Spleen (tissue), 11 donors: ENCODE measurements around the gene CENPC. TPM values are rescaled to one million over a fixed set of nuclear protein-coding genes. Genes with fewer than 3 reads are reported as not detected.
A peak's percentile ranks its signal among the peaks of the same experiment; 100 is the strongest.

ENCODE experiments used
- DNase-seq: peaks from one replicate; pipeline ENCODE4 v3.0.0-alpha.2; 2020
- H3K27ac ChIP-seq, 8 donors: fragments of 200-600 bp; sonication (generic) in 7 of 8; 1 replicate in 4 of 8; 2 replicates in 4 of 8; pipeline versions ENCODE4 v1.5.0 to v1.8.0; 2016 to 2021; ENCODE audit warnings: inconsistent platforms in 4 of 8, mild to moderate bottlenecking in 4 of 8, moderate library complexity in 1 of 8
- H3K27me3 ChIP-seq, 7 donors: fragments of 200-600 bp; sonication (generic) in 6 of 7; replicated peaks in 1 of 7; 1 replicate in 4 of 7; 2 replicates in 3 of 7; pipeline versions ENCODE4 v1.5.0 to v1.8.0; 2016 to 2021; ENCODE audit warnings: inconsistent platforms in 3 of 7, mild to moderate bottlenecking in 1 of 7
- H3K36me3 ChIP-seq, 6 donors: fragments of 200-600 bp; sonication (generic) in 5 of 6; 1 replicate in 4 of 6; 2 replicates in 2 of 6; pipeline versions ENCODE4 v1.5.0 to v1.8.0; 2016 to 2021; ENCODE audit warnings: inconsistent platforms in 2 of 6
- H3K4me1 ChIP-seq, 6 donors: fragments of 200-600 bp; sonication (generic) in 5 of 6; 1 replicate in 3 of 6; 2 replicates in 3 of 6; pipeline versions ENCODE4 v1.5.0 to v1.8.0; 2016 to 2021; ENCODE audit warnings: inconsistent platforms in 3 of 6
- H3K4me3 ChIP-seq, 8 donors: fragments of 200-600 bp; sonication (generic) in 7 of 8; 1 replicate in 4 of 8; 2 replicates in 4 of 8; pipeline versions ENCODE4 v1.5.0 to v1.8.0; 2016 to 2021; ENCODE audit warnings: inconsistent platforms in 4 of 8, mild to moderate bottlenecking in 4 of 8, moderate library complexity in 2 of 8
- H3K9me3 ChIP-seq, 8 donors: fragments of 200-600 bp; sonication (generic) in 7 of 8; 1 replicate in 4 of 8; 2 replicates in 4 of 8; pipeline versions ENCODE4 v1.5.0 to v1.8.0; 2016 to 2021; ENCODE audit warnings: inconsistent platforms in 4 of 8
- CTCF ChIP-seq, 11 experiments: fragments of 200-600 bp in 7 of 11; fragments of 450-650 bp in 4 of 11; sonication (generic) in 4 of 11; IDR thresholded peaks in 8 of 11; conservative IDR thresholded peaks in 3 of 11; 1 replicate in 7 of 11; 2 replicates in 4 of 11; pipeline versions ENCODE4 v1.4.0 to v1.8.0; 2016 to 2021; ENCODE audit warnings: antibody characterized with exemption in 11 of 11, inconsistent platforms in 4 of 11, mild to moderate bottlenecking in 1 of 11
- POLR2A ChIP-seq, 3 donors: fragments of 450-650 bp; IDR thresholded peaks; one replicate each; pipeline ENCODE4 v1.5.1; 2017; ENCODE audit warnings: antibody characterized with exemption in 3 of 3, mild to moderate bottlenecking in 1 of 3
- POLR2AphosphoS5 ChIP-seq, 3 donors: sonication (generic); formaldehyde crosslinking; IDR thresholded peaks; one replicate each; pipeline ENCODE4 v1.5.1; 2017; ENCODE audit warnings: antibody characterized with exemption in 3 of 3
- WGBS, 5 donors: extraction: QIAGEN DNeasy Blood & Tissue Kit in 3 of 5; methylation state at CpG; one replicate each; pipeline versions ENCODE4 v1.1.5 to v1.1.7; 2013 to 2018; 5-methylcytosine and 5-hydroxymethylcytosine counted together
- intact Hi-C: fragments of 100-400 bp; cut with DNase I; formaldehyde crosslinking; loops from one replicate; pipeline ENCODE4 v1.15.0; 2023; ENCODE audit warnings: low total_unique reads
- polyA plus RNA-seq, 3 donors: library from polyadenylated mRNA; stranded (reverse); fragments of 200-250 nt; gene quantifications; one replicate each; pipeline ENCODE4 v1.2.1, GENCODE V29; 2013
- total RNA-seq, 7 donors: library from RNA; depleted of rRNA in 3 of 7; stranded (reverse); fragments of >200 nt in 3 of 7; fragmentation: NEBNext Ultra II Directional in 4 of 7; extraction: Animal tissue kit (Norgen Biotek cat#: 25700) in 4 of 7; gene quantifications; one replicate each; pipeline versions ENCODE4 v1.1.0 to v1.2.1, GENCODE V29; 2016 to 2021
- donor health status: healthy with polysubstance abuse.
- donor health status: DM: no; HTN: no; CAD: no; lungs with moderate emphysema.
- donor health status: DM: no; HTN: no; CAD: no.
- donor health status: Bipolar disorder and iron deficiency.
- donor health status: healthy.
- donor health status: DM: no; HTN: no; CAD: no.
- donor health status: DM: yes; HTN: yes; CAD: no.

The CENPC gene
- total and polyA plus RNA-seq, 10 donors: 5.4 to 60.2 (median 42.5) TPM

GRCh38 chr4:67549123-67549522, 3.8 kb upstream of the CENPC start:
- H3K4me3 ChIP-seq: no peak overlapping the region
- WGBS, 5 donors: 2 to 8% (median 6%) methylated on average over 1 of the region's 1 CpG
- H3K27ac ChIP-seq: peak overlapping the region in 2 of 8 donors; percentile 68 to 71
- no peaks in the 10 kb centered on the region for H3K36me3 ChIP-seq
- no peak for DNase-seq
- no peaks in the 10 kb centered on the region for H3K9me3 ChIP-seq
- intact Hi-C loops: no loop called here
- peaks cover 2 to 50% (median 13%) of the 10 kb centered on the region in 6 donors for H3K4me1 ChIP-seq
- TF ChIP-seq CTCF (IDR thresholded peaks at IDR 0.05 in 8 of 11, conservative IDR thresholded peaks at IDR 0.05 in 3 of 11) (peak in 9 of 11 experiments; percentile 21 to 53 (median 40)), POLR2A (IDR thresholded peaks at IDR 0.05) (no peak), POLR2AphosphoS5 (IDR thresholded peaks at IDR 0.05) (no peak)
- no peaks in the 10 kb centered on the region for H3K27me3 ChIP-seq

- TF ChIP-seq POLR2A (IDR thresholded peaks at IDR 0.05) (no peak), CTCF (IDR thresholded peaks at IDR 0.05 in 8 of 11, conservative IDR thresholded peaks at IDR 0.05 in 3 of 11) (no peak), POLR2AphosphoS5 (IDR thresholded peaks at IDR 0.05) (no peak)
- H3K9me3 ChIP-seq: no peaks in the 10 kb centered on the region
- H3K4me3 ChIP-seq: no peak overlapping the region
- no peak overlapping the region for H3K27ac ChIP-seq
- 76 to 82% (median 76%) methylated on average over 4 of the region's 4 CpGs for WGBS, 5 donors
- peaks cover 13 to 64% (median 34%) of the 10 kb centered on the region in 6 donors for H3K4me1 ChIP-seq
- peaks cover 0 to 16% (median 2%) of the 10 kb centered on the region in 6 donors for H3K36me3 ChIP-seq
- H3K27me3 ChIP-seq: no peaks in the 10 kb centered on the region
- DNase-seq: no peak
- intact Hi-C loops: no loop called here
These were observed 1.7 kb upstream of the CENPC start for GRCh38 chr4:67546971-67547370.

GRCh38 chr4:67546004-67546356, 677 bp upstream of the CENPC start:
- Histone ChIP-seq H3K36me3 (peaks cover 0 to 26% (median 4%) of the 10 kb centered on the region in 6 donors), H3K4me3 (peak overlapping the region; percentile 40 to 76 (median 66)), H3K27me3 (no peaks in the 10 kb centered on the region), H3K4me1 (peaks cover 13 to 64% (median 38%) of the 10 kb centered on the region in 6 donors), H3K9me3 (no peaks in the 10 kb centered on the region), H3K27ac (peak overlapping the region in 7 of 8 donors; percentile 88 to 95 (median 92))
- no peak for DNase-seq
- 24 to 30% (median 27%) methylated on average over 4 of the region's 4 CpGs for WGBS, 5 donors
- intact Hi-C loops: no loop called here
- TF ChIP-seq POLR2AphosphoS5 (IDR thresholded peaks at IDR 0.05): no peak
- TF ChIP-seq POLR2A (IDR thresholded peaks at IDR 0.05): no peak
- no peak for TF ChIP-seq CTCF (IDR thresholded peaks at IDR 0.05 in 8 of 11, conservative IDR thresholded peaks at IDR 0.05 in 3 of 11)

- intact Hi-C loops: no loop called here
- Histone ChIP-seq H3K36me3 (peaks cover 0 to 65% (median 36%) of the 10 kb centered on the region in 6 donors), H3K27ac (no peak overlapping the region), H3K4me1 (peaks cover 13 to 48% (median 37%) of the 10 kb centered on the region in 6 donors), H3K9me3 (no peaks in the 10 kb centered on the region), H3K4me3 (no peak overlapping the region), H3K27me3 (no peaks in the 10 kb centered on the region)
- TF ChIP-seq POLR2AphosphoS5 (IDR thresholded peaks at IDR 0.05): no peak
- TF ChIP-seq POLR2A (IDR thresholded peaks at IDR 0.05): no peak
- TF ChIP-seq CTCF (IDR thresholded peaks at IDR 0.05 in 8 of 11, conservative IDR thresholded peaks at IDR 0.05 in 3 of 11): no peak
- no peak for DNase-seq
- WGBS, 5 donors: 45 to 79% (median 64%) methylated on average over 1 of the region's 1 CpG
These were observed 3.2 kb downstream of the CENPC start for GRCh38 chr4:67542076-67542475.
